GM20431 (cell line): ENCODE data around the gene SAFB.

Experiments
- in situ Hi-C: fragments of 300-500 bp; cut with MseI, MboI; formaldehyde crosslinking; loops from one replicate; pipeline ENCODE4 v1.15.0; 2020; ENCODE audit warnings: low sequenced_read_pairs; ENCODE audit not compliant: unreplicated experiment

SAFB gene

DNA sequence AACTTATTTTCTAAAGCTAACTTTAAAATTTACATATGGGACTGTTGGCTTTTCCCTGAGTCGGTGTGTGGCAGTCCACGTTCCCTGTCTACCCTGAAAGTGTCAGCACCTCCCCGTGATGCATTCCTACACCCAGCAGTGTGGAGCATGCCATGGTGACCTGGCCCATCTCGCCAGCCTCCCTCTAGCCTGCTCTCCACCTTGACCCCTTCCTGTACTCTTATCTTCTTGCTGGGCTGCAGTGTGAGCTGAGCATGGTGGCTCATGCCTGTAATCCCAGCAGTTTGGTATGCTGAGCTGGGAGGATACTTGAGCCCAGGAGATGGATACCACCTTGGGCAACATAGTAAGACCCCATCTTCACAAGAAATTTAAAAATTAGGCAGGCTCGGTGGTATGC is 32.0 kb downstream of the SAFB start:
- in situ Hi-C loops: no loop called here

DNA sequence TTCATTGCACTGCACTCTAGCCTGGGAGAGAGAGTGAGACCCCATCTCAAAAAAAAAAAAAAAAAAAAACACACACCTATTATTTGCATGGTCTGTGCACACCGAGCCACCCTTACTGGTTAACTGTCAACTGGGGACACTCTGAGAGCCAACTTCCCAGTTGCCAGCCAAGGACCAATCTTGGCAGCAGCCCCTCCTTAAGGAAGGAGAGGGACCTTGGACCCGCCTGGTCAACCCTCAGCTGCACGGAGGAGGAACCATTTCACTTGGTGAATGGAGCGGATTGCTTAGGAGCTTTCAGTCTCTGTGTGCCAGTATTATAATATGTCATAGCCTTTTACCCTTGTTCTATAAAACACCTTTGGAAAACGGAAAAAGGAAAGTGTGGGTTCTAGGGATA is 32.5 kb downstream of the SAFB start:
- in situ Hi-C loops: no loop called here

DNA sequence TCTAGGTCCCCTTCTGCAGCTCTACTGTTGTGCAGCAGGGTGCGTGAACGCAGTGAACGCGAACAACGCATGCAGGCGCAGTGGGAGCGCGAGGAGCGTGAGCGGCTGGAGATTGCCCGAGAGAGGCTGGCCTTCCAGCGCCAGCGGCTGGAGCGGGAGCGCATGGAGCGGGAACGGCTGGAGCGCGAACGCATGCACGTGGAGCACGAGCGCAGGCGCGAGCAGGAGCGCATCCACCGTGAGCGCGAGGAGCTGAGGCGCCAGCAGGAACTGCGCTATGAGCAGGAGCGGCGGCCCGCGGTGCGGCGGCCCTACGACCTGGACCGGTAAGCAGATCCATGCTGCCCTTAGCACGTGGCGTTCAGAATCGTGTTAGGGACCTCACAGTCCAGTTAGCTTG is 38.6 kb downstream of the SAFB start:
- in situ Hi-C loops: no loop called here

GRCh38 chr19:5663904-5664303 is 41.0 kb downstream of the SAFB start:
- in situ Hi-C loops: no loop called here

GRCh38 chr19:5664515-5664914 is 41.6 kb downstream of the SAFB start:
- in situ Hi-C loops: no loop called here

- in situ Hi-C loops: no loop called here
Observed at GRCh38 chr19:5665781-5666513, 43.1 kb downstream of the SAFB start.

DNA sequence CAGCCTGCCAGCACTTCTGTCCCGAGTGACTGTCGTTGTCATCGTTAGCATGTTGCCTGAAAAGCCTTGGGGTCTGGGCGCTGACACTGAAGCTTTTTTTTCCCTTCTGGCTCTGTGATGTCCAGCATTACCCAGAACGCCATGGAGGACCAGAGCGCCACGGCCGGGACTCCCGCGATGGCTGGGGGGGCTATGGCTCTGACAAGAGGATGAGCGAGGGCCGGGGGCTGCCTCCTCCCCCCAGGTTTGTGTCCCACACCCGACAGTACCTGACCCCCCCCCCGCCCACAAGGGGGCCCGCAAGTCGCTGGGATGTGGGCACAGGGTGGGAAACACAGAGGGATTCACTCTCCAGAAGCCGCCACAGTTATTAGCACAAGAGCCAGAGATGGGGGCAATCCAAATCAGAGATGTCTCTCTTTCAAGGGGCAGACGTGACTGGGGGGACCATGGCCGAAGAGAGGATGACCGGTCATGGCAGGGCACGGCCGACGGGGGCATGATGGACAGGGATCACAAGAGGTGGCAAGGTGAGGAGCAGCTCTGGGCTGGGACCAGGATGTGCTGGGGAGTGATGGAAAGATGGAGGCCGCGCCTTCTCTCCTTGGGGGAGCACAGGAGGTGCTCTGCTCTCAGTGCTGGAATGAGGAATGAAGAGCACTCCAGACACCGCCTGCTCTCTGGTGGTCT is 44.2 kb downstream of the SAFB start:
- in situ Hi-C loops: no loop called here

DNA sequence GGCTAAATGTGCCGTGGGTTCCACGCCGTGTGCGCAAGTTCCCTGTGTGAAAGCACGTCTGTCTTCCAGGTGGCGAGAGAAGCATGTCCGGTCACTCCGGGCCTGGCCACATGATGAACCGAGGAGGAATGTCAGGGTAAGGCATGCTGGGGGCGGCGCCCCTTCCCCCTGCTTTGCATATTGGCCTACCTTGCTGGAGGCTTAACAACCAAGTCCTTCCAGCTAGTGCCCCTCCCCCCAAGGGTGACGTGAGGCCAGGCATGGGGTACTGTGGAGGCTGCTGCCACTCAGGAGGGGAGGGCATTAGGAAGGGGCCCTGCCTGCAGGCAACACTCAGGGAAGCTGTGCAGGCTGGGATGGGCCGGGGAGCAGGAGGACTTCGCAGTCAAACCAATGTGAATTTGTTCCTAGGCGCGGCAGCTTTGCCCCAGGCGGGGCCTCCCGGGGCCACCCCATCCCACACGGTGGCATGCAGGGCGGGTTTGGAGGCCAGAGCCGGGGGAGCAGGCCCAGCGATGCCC is 44.9 kb downstream of the SAFB start:
- in situ Hi-C loops: no loop called here

DNA sequence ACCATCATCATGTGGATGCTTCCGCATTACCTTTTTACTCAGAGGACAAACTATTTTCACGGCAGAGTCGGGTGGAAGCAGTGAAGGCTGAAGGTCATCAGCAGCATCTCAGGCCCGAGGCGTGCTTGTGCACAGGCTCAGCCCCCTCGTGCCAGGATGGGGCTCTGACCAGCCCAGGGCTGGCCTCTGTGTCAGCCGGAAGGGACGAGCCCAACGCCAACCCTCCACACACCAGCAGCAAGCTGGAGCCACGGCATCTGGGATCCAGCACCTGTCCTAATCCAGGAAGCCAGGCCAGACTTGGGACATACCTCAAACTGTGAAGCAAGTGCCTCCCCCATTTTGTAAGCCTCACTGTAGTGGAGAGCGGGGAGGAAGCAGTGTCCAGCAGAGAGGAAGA is 46.3 kb downstream of the SAFB start:
- in situ Hi-C loops: no loop called here

DNA sequence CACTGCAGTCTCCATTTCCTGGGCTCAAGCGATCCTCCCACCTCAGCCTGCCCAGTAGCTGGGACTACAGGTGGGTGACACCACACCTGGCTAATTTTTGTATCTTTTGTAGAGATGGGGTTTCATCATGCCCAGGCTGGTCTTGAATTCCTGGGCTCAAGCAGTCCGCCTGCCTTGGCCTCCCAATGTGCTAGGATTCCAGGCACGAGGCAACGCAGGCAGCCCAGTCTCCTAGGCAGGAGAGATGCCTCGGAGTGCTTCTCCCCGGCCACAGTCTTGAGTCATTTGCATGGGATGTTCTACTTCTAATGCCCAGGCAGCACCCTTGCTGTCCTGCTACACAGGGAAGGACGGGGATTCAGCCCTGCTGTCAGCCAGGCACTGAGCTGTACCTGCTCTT is 48.7 kb downstream of the SAFB start:
- in situ Hi-C loops: no loop called here

DNA sequence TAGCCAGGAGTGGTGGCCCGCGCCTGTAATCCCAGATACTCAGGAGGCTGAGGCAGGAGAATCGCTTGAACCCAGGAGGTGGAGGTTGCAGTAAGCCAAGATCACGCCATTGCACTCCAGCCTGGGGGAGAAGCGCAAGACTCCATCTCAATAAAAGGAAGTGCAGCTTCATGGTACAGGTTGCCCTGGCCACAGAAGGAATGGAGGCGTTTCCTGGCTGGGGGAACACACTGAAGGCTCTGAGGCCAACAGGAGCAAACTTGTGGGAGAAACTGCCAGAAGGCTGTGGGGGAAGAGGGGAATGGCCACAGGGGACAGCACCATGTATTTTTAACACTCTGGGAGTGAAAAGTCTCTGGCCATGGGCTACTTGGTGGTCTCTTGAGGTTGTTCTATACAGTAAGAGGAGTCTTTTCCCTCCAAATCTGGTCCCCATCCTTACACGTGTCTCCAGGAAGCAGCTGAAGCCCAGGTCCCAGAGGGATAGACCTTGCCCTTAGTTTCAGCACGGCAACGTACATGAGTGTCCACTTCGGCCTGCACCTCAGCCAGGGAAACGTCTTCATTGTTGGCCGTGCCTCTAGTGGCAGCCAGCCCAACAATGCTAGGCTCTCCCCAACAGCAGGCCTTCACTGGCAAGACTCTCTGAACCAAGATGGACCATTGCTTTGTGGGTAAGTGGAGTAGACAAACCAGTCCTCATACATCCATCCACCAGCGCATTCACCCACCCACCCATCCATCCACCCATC is 50.0 kb downstream of the SAFB start:
- in situ Hi-C loops: no loop called here

DNA sequence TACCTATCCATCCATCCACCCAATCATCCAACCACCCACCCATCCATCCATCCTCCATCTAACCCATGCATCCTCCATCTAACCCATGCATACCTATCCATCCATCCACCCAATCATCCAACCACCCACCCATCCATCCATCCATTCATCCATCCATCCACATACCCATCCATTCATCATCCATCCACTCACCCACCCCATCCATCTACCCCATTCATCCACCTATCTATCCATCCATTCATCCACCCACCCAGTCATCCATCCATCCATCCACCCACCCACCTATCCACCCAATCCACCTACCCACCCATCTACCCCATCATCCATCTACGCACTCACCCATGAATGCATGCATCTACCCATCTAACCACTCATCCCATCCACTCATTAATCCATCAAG is 50.9 kb downstream of the SAFB start:
- in situ Hi-C loops: no loop called here

DNA sequence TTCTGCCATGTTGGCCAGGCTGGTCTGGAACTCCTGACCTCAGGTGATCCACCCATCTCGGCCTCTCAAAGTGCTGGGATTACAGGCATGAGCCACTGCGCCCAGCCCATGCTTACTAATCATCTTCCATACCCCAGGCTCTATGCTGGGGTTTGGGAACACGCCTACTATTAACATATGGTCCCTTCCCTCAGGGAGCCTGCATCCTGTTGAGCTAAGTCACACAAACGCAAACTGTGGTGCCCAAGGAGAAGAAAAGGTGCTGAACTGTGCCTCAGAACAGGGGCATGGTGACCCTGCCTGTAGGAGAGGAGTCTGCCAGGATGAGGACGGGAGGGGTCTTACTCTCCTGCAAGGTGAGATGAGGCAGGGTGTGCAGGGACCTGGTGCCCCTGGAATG is 51.8 kb downstream of the SAFB start:
- in situ Hi-C loops: no loop called here

GRCh38 chr19:5676105-5676771 is 53.4 kb downstream of the SAFB start:
- in situ Hi-C loops: no loop called here

DNA sequence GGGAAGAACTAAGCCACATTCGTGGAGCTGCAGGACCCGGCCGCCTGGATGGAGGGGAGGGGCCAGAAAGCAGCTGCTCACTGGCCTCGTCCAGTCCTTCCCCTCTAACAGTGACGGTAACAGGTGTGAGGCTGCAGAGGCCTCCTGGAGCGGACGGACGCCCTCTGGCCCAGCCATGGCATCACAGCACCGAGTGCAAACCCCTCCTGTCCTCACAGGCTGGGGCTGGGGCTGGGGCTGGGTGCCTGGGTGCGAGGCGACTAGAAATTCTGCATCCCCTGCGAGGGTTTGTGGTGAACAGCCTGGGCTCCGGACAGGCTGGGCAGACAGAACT is 53.9 kb downstream of the SAFB start:
- in situ Hi-C loops: no loop called here

GRCh38 chr19:5677136-5677535 is 54.3 kb downstream of the SAFB start:
- in situ Hi-C loops: no loop called here

- in situ Hi-C loops: no loop called here
Observed at GRCh38 chr19:5677580-5677979, 54.7 kb downstream of the SAFB start.

GRCh38 chr19:5678071-5678718 is 55.3 kb downstream of the SAFB start:
- in situ Hi-C loops: no loop called here

DNA sequence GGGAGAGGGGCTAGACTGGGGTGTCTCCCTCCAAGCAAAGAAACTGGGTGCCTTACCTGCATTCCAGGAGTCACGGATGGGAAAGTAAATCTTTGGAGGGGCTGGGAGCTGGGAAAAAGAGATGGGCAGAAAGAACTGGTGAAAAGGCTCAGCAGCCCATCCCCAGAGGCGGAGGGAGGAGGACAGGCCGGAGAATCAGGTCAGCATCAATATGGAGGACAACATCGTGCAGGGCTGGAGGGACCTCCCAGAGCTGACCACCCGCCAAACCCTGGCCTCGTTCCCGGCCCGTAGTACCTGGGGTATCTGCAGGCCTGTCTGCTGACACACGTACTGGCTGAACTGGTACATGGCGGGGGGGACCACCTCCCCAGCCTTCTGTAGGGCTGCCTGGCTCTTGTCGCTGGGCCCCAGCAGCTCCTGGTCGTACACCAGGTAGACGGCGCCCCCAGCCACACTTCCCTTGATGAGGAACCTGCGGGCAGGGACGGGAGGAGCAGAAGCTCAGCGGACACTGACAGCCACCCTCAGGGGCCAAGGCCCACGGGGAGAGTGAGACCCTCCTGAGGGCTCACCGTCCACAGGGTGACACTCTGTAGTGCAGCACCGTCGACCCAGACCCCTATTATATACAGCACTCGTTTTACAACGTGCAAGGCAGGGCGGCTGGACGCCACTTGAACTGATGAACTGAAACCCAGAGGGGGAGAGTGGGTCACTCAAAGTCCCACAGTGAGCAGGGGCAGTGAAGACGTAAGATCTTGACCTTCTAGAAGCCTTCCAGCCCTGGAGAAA is 56.6 kb downstream of the SAFB start:
- in situ Hi-C loops: no loop called here
